HEK293T (cell line): ENCODE data around the gene CDH3.

Source experiments
- ARNT ChIP-seq: fragments of 450-650 bp; IDR thresholded peaks from 2 replicates; pipeline ENCODE4 v1.6.1; 2017; ENCODE audit warnings: mild to moderate bottlenecking
- BHLHE40 ChIP-seq: fragments of 450-650 bp; IDR thresholded peaks from 2 replicates; pipeline ENCODE4 v1.6.1; 2016; ENCODE audit warnings: mild to moderate bottlenecking, moderate library complexity, borderline replicate concordance
- SP1 ChIP-seq: fragments of 450-650 bp; IDR thresholded peaks from 2 replicates; pipeline ENCODE4 v1.6.1; 2017

GRCh38 chr16:68728523-68728922 is 83.4 kb downstream of the CDH3 start:
- no peak for TF ChIP-seq SP1
- TF ChIP-seq ARNT = no peak
- TF ChIP-seq BHLHE40 = no peak
